Measurements from ENCODE around the gene CPLX4.

DNA sequence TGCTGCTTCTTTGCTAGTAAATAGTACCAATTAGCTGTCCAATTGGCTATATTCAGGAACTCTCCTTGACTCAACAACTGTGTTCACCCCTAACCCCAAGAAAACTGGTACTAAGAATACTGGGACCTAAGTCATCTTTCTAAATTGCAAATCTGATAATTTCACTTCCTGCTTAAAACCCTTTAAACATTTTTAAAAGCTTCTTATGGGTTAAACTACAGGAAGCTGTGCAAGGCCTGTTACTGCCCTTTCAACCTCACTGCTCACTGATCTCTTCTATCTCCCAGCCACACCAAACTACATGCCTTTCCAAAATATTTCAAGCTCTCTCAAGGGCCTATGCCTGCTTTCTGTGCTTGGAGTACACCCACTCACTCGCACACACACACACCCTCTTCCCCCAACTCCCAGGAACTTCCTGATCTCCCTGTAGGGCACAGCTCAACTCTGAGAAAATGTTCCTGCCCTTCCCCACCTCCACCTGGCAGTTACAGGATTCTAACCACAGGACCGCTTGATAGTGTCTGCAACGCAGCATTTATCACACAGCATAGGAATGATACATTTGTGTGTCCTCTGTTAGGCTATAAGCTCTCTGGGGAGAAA, 33.9 kb upstream of the CPLX4 start:
- TF ChIP-seq, protein P1, sequence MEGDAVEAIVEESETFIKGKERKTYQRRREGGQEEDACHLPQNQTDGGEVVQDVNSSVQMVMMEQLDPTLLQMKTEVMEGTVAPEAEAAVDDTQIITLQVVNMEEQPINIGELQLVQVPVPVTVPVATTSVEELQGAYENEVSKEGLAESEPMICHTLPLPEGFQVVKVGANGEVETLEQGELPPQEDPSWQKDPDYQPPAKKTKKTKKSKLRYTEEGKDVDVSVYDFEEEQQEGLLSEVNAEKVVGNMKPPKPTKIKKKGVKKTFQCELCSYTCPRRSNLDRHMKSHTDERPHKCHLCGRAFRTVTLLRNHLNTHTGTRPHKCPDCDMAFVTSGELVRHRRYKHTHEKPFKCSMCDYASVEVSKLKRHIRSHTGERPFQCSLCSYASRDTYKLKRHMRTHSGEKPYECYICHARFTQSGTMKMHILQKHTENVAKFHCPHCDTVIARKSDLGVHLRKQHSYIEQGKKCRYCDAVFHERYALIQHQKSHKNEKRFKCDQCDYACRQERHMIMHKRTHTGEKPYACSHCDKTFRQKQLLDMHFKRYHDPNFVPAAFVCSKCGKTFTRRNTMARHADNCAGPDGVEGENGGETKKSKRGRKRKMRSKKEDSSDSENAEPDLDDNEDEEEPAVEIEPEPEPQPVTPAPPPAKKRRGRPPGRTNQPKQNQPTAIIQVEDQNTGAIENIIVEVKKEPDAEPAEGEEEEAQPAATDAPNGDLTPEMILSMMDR (IDR thresholded peaks at IDR 0.05) = no peak
- no peak for TF ChIP-seq ZFX (IDR thresholded peaks at IDR 0.05; ENCODE audit: borderline replicate concordance)
